LHCN-M2 (cell line): ENCODE measurements around the gene MYL2. TPM values are rescaled to one million over a fixed set of nuclear protein-coding genes. Genes with fewer than 3 reads are reported as not detected.

Experiments
- DNase-seq: peaks from one replicate; pipeline ENCODE4 v3.0.0-alpha.2; 2012; ENCODE audit warnings: low read depth
- total RNA-seq: library from RNA; depleted of rRNA; stranded (reverse); fragments of >200 nt; gene quantifications from 2 replicates; pipeline ENCODE4 v1.2.3, GENCODE V29; 2014; rRNA removed

The MYL2 gene
- total RNA-seq, 1 experiment from 2014 or later = not detected

- no peak for DNase-seq
Measured at GRCh38 chr12:110901401-110901800, 19.0 kb downstream of the MYL2 start.

- no peak for DNase-seq
Measured at GRCh38 chr12:110896559-110896958, 23.8 kb downstream of the MYL2 start.

DNA sequence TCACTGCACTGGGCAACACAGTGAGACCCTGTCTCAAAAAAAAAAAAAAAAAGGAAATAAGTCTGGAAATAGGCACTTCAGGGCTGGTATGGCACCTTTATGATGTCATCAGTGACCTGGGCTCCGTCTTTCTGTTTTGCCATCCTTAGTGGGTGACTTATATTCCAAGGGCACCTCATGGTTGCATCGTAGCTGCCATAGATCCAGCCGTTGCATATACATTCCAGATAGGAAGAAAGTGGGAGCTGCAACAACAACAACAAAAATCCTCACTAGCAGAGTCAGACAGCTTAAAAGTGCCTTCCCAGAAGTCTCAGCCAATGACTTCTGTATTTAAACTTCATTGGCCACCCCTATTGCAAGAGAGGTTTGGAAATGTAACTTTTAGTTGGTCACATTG, 26.4 kb downstream of the MYL2 start:
- no peak for DNase-seq

GRCh38 chr12:110889361-110889760, 31.0 kb downstream of the MYL2 start:
- no peak for DNase-seq

GRCh38 chr12:110888256-110888991, 32.0 kb downstream of the MYL2 start:
- DNase-seq = no peak

GRCh38 chr12:110885152-110885840, 35.1 kb downstream of the MYL2 start:
- DNase-seq = no peak

GRCh38 chr12:110883251-110883650, 37.1 kb downstream of the MYL2 start:
- no peak for DNase-seq

GRCh38 chr12:110880651-110881050, 39.7 kb downstream of the MYL2 start:
- DNase-seq = no peak

DNA sequence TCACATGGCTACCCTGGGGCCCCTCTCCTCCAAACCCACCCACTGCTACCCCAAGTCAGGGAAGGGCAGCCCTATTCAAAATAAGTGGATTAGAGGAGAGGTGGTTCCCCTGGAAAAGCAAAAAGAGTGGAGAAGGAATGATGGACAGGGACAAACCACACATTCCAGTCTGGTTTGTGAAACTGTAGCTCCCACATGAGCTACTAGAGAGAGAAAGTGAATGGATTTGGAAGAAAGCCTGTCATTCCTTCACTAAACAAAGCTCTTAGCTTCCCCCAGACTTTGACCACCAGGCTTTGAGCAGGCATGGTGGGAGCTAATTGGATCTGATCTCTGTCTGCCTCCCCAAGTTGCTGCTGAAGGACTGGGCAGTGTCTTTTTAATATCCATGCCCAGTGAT, 45.6 kb downstream of the MYL2 start:
- no peak for DNase-seq

DNA sequence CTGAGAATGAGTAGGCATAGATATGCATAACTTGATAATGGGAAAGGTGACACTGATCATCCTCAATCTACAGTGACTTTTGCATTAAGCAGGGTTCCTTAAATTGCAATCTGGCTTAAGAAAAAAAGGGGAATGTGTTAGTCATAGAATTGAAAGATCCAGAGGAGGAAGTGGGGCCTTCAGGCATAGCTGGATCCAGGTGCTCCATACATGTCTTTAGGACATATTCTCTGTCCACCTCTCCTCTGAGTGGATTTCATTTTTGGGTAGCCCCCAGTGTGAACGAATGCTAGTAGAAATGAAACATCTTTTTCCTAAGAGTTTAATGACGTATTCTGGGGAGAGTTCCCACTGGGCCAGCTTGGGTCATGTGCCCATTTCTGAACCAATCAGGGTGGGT, 46.0 kb downstream of the MYL2 start:
- no peak for DNase-seq

DNA sequence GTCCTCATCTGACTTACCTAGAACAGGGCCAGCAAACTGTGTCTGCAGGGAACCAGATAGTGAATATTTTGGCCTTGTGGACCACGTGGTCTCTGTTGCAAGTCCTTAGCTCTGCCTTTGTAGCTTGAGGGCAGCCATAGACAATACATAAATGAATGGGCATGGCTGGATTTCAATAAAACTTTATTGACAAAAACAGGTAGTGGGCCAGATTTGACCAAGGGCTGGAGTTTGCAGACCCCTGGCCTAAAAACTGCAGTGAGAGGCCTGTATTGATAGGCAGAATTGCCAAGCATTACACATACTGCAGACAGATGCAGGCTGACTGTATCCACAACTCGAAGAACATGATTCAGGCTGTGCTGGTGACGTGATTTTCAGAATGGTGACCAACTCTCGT, 48.3 kb downstream of the MYL2 start:
- DNase-seq = no peak

DNA sequence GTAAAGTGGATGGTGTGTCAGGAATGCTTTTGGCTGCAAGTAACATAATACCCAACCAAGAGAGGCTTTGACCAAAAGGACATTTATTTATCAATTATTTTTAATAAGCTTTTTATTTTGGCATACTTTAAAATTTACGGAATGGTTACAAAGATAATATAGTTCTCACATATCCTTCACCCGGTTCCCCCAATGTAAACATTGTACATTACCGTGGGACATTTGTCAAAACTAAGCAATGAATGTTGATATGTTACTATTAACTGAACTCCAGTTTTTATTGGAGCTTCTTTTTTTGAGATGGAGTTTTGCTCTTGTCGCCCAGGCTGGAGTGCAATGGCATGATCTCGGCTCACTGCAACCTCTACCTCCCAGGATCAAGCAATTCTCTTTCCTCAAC, 50.6 kb downstream of the MYL2 start:
- no peak for DNase-seq

DNA sequence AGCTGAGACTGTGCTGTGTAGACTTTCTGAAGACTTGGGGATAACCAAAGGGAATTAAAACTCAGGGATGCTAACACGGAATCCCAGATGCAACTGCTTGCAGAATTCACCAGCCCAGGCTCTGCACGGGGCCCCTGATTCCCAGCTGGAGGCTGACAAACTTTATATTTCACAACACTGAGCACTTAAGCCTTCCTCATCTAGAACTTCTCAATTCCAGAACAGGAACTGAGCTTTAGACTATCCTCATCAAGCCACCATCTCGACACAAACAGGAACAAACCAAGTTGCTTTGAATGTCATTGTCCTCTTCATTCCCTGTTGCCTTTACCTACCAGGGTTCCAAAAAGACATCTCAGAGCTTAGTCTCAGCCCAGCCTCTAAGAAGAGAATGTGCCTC, 51.4 kb downstream of the MYL2 start:
- DNase-seq = no peak

- no peak for DNase-seq
Measured at GRCh38 chr12:110865521-110865920, 54.9 kb downstream of the MYL2 start.

DNA sequence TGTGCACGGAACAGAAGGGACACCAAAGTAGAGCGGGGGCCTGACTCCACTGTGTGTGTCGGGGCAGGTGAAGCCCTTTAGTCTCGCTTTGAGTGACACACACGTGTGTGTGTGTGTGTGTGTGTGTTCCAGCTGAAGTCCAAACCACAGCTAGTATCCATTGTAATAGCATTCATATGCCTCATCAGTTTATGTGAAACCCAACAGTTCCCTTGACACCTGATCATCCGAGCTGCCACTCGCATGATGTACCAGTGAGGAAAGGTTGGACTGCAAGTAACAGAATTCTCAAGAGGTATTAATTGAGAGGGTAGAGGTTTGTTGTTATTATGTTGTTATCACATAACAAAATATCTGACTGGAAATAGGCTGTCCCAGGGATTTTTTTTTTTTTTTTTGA, 57.2 kb downstream of the MYL2 start:
- DNase-seq = peak; percentile 17

- DNase-seq = no peak
Measured at GRCh38 chr12:110862329-110862728, 58.0 kb downstream of the MYL2 start.

- DNase-seq = no peak
Measured at GRCh38 chr12:110861729-110862128, 58.6 kb downstream of the MYL2 start.

Other genes with a start within 250 kb of the MYL2 start
- 4.3 and 4.9 TPM in 2 replicates for gene HVCN1, start 231.5 kb downstream of the MYL2 start, total RNA-seq
- 147 and 158 TPM in 2 replicates for gene PPP1CC, start 177.7 kb downstream of the MYL2 start, total RNA-seq
- gene CCDC63, start 73.6 kb downstream of the MYL2 start, total RNA-seq = not detected in 2 replicates
- not detected in 2 replicates for gene CUX2, start 113.6 kb upstream of the MYL2 start, total RNA-seq